GM18507 (cell line): ENCODE data around the gene ABCA4.

ENCODE experiments used
- DNase-seq: peaks from one replicate; pipeline ENCODE4 v3.0.0; 2011; ENCODE audit warnings: low read depth; ENCODE audit not compliant: insufficient read length; ENCODE audit errors: extremely low spot score
- FAIRE-seq: peaks from 2 replicates; lab custom pipeline; 2011; peaks lifted over from hg19 to GRCh38; lab: Jason Lieb, UNC

The ABCA4 gene

DNA sequence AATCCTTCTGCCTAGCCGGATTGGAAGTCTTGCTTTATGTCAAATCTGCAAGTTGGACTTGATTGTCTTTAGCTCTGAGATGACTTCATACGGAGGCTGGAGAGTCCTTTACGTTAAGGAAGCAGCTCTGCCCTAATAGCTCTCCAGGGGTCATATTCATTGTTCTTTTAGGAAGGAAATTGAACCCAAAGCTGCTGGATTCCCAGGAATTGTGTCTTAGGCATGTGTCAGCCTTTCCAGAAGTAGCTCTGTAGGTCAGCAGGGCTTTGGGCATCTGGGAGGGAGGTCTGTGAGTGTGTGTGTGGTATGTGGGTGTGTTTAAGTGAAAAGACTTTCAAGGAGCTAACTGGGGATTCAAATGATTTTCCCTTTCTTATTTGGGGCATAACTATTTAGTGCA, 82.4 kb downstream of the ABCA4 start:
- FAIRE-seq (no peak), DNase-seq (no peak)

DNA sequence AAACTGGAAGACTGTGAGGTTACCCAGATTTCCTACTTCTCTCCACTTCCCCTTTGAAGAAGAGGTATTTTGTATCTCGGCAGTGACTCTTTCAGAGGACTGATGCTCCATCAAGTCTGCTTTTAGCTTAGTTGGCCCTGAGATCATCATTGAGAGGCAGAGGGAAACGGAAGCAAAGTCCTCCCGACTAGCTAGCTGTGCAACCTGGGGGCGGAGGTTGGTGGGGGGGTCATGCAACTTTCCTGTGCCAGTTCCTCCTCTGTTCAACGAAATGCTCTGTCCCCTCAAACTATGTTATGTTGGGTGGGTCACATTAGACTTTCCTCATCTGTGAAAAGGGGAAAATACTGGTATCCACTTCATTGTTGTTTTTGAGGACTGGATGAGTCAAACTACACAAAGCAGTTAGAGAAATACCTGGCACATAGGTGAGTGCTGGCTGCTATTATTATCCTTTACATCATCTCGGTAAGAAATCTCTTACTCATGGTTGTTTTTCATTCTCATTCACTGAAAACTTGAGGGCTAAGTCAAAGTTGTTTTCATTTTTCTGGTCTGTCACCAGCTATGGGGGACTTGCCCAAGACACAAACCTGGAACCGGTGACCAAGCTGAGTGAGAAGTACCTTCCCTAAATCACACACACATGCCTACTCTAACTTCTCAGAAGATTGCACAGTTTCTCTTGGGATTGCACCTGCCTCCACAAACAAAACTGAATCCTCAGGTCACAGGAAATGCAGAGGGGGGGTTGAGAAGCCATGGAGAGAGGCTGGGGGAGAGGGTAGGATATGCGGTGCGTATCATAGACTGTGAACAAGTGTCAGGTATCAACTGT, 83.3 kb downstream of the ABCA4 start:
- FAIRE-seq (no peak), DNase-seq (no peak)

DNA sequence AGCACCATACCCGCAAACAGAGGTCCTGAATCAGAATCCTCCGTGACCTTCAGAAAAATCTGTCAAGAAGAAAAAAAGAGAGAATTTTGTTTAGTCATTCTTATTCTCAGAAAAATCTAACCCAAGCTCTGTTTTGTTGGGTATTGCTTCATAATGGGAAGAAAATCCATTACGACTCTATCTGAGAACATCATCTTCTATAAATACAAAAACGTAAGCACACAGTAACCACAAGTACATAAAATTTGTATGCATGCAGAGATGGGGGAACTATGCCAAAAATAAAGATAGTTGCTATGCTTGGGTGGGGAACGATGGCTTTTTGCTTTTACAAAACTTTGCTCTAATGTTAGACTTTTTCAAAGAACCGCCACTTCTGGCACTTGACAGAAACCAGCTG, 84.2 kb downstream of the ABCA4 start:
- FAIRE-seq = no peak

DNA sequence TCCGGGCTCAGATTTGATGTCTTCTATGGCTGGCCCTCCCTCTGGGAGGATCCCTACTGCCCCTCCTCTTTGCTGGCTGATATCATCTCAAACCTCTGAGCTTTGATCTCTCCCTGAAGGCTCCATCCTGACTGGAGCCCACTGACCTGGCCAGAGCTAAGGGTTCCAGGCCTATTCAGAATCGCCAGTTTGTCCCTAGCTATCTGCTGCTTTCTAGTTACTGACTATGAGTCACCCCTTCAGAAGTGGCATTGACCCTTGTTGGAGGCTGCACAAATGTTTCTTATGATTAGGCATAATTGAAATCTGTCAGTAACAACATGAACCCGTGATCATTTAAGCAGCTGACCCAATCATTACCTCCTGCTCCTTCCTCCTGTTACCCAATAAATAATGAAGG, 87.1 kb downstream of the ABCA4 start:
- DNase-seq = no peak
- FAIRE-seq = no peak

More for the DNA sequence above, 84.2 kb downstream of the ABCA4 start:
- DNase-seq = no peak

DNA sequence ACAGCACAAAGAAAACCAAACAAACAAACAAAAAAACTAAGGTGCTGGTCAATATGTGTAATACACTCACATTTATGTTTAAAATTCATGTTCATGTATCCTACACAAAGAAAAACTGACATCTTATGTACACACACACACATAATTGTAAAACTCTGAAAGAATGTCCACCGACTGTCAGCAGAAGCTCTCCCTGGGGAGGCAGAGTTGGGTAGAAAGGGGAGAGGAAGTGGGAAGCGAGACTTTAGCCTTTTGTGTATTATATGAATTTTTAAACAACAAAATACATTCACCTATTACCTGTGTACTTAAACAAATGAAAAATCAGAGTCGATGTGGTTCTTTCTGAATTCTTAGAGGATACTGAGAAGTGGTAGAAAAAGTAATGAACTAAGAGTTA, 88.3 kb downstream of the ABCA4 start:
- DNase-seq (no peak), FAIRE-seq (no peak)

DNA sequence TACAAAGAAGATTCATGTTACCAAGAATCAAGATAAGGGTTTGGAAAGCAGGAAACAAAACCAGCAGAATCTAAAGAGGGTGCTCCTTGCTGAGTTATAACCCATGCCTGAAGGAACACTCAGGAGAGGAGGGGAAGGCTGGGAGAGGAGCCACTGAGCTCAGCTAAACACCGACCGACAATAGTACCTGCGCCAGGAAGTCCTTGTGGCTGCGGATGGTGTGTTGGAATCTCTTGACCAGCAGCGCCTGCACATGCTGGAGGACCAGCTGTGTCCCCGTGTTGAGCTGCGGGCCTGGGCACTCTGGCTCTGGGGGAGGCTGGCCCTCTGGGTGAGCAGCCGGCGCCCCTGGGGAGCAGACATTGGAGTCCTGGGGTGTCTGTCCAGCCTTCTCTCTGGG, 89.4 kb downstream of the ABCA4 start:
- FAIRE-seq = no peak
- DNase-seq = no peak

DNA sequence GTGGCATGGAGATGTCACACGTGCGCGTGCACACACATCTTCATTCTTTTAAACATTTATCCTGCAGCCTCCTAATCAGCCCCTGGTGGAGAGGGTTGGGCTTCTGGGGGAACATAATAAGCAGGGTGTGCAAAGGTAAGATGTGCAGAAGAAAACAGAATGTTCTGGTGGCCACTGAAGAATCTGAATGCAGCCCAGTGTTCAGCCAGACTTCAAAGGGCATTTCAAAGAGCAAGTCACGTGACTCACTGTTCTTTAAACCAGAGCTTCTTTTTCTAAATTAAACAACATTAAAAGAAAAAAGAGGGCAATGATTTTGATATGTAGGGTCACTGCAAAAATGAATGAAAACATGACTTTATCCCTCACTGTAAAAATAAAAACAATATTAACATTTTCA, 89.8 kb downstream of the ABCA4 start:
- FAIRE-seq (no peak), DNase-seq (no peak)

DNA sequence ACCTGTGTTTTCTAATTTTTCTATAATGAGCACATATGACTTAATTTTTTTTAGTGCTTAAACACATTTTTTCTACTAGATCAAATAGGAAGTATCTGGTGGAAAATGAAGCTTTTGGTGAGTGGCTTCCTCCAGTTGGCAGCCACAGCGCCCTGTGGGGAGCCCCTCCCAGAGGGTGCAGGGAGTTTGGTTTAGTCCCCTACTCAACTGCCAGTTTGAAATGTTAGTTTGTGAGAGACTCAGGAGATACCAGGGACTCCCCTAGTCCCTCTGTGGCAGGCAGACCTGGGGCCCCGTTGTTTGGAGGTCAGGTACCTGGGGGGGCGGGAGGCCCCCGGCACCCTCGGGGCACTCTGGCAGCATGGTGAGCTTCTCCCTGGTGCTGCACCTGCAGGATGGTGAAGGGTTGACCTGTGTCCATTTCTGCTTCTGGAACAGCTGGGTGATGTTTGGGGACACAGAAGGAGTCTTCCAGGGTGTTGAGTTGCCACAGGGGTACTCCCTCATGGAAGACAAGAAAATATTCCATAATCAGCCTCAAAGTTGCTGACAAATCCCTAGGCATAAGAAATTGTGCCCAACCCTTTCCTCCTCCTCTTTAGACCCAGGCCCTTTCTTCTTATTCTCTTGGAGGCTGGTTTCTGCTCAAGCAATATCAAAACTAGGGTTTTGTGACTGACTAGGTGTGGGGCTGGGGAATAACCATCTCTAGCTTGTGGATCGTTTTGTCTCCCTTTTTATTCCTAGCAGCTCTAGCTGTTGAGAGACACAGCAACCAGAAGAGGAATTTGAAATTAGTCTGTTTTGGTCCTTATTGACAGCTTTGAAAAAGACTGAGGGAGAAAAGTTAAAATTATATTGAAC, 91.6 kb downstream of the ABCA4 start:
- no peak for FAIRE-seq
- DNase-seq = no peak

DNA sequence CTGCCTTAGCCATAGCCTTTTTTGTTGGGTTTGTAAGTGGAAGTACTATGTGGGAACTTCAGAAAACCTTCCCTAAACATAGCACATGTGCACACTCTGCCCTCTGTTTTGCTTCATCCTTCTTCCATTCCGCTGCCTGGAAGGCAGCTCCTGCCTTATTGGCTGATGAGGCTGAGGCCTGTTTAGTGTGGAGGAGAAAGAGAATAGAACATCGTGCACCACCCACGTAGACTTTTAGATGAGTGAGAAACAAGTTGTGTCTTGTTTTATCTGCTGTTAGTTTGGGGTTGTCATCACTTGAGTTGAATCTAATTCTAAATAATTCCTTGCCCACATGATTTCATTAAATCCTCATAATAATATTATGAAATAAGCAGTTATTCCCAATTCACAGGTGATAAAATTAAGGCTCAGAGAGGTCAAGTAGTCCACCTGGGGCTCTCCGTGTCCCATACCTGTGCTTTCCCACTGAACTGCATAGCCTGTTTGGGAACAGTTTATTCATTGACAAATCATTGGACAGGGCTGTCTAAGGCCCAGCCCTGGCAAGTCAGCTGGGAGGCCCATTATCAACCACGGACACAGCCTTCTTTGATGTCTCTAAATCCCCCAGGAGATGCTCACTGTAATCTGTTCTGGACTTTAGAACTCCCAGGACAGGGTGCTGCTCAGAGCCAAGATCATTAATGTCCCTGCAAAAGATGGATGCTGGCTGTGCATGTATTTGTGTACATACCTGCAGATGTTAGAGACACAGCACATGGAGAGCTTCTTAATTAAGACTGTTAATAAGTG, 93.0 kb downstream of the ABCA4 start:
- no peak for FAIRE-seq

DNA sequence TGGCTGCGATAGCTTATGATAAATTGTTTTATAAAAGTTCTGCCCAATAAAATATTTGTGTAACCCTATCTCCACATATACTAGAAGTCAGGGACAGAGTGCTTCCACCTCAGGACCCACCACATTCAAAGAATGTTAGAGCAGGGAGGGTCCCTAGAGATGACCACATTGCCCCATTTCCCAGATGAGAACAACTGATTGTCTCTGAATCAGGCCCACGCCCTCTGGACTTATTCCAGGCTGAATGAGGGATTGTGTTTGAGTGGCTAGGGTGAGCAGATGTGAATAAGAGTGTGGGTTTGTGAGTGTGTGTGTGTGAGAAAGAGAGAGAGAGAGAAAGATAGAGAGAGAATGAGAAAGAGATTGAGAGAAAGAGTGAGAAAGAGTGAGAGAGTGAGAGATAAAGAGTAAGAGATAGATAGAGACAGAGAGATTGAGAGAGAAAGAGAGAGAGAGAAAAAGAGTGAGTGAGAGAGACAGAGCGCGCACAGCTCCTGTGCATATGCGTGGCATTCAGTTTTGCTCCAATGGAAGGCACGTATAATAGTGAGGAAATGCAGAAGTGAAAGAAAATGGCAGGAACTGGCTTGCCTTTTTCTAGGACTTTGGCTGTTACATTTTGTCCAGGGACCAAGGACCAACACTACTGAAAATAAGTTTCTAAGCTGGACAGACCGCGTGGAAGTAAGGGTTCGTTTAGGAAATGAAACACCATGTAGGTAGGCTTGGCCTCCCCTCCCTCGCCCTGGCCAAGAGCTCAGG, 94.1 kb downstream of the ABCA4 start:
- FAIRE-seq = no peak
- no peak for DNase-seq

More for the DNA sequence above, 93.0 kb downstream of the ABCA4 start:
- no peak for DNase-seq

DNA sequence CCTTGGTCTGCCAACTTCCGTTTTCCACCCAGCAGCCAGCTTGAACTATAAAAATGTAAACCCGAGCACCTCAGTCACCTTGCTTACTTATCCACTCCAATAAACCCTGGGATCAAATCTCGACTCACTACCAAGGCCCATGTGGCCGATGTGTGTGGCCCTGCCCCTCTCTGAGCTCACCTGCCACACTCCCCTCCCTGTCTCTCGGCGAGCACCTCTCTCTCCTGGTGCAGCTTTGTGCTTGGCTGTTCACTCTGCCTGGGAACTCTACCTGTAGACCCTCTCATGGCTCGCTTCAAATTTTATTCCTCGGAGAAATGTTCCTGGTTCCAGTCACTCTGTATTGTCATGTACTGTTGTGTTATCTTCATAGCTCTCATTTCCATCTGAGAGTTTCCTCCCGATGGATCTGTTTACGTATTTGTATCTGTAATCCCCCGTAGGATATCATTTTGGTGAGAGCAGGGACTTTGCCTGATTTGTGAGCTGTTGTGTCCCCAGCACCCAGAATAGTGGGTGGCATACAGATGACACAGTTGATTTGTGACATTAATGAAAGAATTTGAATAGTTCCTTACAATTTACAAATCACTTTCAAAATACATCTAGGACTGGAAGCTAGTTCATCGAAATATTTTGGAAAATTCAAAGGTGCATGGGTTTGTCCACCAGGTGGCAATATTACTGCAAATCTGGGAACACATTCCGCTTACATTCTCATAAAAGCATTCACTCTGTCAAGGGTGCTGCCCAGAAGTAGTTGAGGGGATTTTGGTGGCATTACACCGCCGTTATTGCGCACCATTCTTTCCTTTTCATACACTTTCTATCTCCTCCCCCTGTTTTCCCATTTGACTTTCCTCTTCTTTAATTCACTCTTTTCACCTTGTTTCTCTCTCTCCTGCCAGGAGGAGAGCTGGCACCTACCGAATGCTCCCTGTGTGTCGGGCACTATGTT, 95.3 kb downstream of the ABCA4 start:
- DNase-seq = peak; percentile 25
- FAIRE-seq = peak; percentile 15

DNA sequence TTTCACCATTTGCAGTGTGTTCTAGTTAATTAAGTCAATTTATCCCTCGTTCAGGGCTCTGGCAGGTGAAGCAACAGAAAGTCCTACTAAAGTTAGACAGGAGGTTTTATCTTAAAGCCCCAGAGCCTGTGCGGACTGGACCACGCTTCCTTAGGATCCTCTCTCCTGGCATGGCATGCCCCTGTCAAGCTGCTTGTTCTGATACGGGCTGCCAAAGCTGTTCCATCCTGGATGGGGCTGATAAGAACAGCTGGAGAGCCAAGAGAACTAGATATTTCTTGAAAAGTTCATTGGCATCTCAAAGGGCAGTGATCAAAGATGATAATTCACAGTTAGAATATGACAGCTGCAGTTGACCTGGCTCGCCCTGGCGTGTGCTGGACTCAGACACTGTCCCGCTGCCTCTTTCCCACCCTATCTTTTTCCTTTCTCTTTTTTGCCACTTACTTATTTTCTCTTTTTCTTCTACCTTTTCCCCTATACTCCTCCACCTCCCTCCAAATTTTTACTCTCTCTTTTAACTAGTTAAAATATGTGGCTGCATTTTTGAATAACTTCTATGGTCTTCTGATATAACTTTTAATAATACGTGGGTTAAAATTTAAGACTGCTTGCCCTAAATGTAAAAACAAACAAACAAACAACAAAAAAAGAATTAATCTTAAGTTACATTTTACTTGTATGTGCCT, 96.7 kb downstream of the ABCA4 start:
- FAIRE-seq = no peak
- no peak for DNase-seq

DNA sequence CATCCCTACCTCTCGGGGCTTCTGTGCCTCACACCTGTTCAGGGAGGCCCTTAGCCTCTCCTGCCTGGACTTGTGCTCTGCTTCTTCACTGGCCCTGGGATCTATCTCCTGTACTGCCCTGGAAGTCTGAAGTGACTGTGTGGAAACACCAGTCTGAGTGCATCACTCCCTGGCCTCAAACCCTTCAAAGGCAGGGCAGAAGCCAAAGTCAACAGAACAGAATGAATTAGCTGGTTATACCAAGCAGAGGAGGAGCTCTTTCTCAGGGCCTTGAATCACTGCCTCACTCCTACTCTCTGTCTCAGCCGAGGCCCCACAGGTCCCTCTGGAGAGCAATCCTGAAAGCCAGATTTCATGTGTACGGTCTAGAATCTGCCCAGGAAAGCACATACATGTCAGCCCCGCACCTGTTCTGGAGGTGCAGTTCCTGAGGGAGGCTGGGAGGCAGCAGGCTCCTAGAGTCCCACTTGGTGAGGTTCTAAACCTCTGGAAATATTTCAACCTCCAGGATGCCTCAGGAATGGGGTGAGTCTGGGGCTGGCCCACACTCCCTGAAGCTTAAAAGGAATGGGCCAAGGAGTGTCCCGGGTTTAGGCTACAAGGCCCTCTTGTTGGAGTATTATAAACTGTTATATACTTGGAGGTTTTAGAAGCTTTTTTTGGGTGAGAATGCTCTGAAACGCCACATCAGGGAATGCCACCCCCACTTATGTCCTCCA, 98.3 kb downstream of the ABCA4 start:
- no peak for DNase-seq
- FAIRE-seq = no peak

DNA sequence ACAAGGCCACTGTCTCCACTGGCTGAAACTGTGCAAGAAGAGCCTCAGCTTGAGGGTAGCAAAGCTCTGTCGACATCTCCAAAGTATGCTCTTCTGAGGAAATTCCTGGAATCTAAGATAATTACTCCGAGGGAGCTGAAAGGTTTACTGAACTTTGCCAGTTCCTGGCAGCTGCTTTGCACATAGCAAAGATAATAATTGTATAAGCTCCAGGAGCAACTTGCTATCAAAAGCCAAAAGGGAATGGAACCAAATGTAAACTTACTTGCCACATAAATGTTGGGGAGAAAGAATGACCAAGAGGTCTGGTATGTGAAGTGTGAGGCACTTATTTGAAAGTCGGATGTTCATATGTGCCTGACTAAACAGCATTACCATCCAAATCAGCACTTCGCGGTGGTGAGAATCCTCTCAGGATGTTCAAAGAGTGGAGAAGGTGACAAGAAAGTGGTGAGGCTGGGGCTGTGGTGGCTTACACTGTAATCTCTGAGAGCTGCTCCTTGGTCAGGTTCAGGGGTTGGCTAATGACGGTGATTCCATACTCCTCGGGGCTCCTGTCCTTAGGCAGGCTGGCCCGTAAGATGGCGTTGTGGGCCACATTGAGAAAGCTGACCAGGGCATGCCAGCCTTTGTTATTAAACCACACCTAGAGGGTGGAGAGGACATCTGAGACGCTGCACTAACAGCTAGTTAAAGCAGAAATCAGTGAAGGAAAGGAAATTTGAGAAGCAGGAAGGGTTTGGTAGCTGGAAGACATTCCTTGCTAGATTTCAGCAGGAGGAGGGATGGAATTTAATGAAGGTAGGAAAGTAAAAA, 100.0 kb downstream of the ABCA4 start:
- no peak for FAIRE-seq
- no peak for DNase-seq

DNA sequence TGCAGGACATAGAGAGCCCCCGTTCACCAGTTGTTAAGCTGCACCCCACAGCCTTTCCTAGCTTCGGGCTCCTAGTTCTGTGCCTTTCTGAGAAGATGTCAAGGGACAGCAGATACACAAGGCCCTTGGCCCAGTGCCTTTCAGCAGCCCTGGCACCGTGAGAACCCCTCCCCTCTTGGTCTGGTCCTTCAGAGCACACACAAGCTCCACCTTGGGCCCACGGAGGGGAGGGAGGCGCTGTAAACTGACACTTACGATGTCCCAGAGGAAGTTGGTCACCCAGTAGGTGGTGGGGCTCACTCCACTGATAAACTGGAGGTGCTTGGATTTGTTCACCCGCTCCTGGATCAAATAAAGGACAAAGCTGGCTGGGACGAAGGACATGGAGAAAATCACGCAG, 101.6 kb downstream of the ABCA4 start:
- no peak for FAIRE-seq
- DNase-seq = no peak

DNA sequence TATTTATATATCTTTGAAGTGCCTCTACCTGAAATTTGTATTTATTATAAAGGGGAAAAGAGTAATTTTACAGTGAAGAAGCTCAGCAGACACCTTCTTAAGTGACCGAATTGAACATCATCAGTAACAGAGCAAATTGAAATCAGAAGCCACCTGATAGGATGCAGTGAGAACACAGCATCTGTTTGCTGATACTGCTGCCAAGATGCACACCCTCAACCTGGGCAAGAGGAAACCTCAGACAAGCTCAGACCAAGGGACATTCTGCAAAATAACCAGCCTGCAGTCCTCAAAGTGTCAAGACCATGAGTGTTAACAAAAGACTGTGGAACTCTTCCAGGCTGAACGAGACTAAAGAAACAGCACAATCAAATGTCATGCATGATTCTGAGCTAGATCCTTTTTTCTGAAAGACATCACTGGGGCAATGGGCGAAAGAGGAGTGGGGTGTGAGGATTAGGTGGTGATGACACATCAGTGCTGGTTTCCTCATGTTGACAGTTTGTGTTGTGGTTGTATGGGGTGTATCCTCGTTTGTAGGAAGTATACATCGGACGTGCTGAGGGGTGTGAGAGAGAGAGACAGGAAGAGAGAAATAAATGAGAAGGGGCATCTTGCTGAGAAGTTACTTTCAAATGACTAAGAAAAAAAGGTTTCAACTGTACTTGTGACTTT, 103.7 kb downstream of the ABCA4 start:
- FAIRE-seq (peak; percentile 45), DNase-seq (no peak)
